ENCODE results near the gene C1QTNF12.

DNA sequence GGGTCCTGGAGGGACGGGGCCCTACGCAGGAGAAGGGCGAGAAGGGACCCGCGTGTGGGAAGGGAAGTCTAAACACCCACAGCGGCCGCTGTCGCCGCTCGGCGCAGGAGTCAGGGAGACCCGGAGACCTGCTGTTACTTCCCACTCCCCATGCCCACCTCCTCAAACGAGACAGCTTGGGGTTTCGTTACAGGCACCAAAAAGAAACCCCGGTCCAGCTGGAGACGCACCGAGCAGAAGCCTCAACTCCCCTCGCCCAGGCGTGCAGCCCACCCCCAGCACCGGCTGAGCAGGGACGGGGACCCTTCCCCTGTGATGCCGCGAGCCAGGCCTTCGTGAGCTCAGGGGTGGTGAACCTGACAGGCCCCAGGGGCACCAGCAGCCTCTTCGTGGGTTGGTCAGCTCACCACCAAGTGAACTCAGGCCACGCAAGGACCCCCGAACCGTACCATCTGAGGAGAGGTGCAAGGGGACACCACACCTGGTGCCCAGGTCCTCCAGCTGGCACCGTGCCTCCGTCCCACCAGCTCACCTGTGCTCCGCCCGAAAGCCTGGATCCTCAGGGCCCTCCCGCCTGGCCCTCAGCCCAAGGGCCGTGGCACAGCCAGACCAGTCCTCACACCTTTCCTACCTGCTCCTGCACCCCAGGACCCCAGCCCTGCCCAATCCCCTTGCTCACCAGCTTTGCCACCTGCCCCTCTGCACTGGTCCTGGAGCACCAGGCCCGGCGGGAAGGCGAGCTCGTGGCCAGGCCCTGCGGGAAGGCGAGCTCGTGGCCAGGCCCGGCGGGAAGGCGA lies 19.8 kb downstream of the C1QTNF12 start:
- TF ChIP-seq, protein P1, sequence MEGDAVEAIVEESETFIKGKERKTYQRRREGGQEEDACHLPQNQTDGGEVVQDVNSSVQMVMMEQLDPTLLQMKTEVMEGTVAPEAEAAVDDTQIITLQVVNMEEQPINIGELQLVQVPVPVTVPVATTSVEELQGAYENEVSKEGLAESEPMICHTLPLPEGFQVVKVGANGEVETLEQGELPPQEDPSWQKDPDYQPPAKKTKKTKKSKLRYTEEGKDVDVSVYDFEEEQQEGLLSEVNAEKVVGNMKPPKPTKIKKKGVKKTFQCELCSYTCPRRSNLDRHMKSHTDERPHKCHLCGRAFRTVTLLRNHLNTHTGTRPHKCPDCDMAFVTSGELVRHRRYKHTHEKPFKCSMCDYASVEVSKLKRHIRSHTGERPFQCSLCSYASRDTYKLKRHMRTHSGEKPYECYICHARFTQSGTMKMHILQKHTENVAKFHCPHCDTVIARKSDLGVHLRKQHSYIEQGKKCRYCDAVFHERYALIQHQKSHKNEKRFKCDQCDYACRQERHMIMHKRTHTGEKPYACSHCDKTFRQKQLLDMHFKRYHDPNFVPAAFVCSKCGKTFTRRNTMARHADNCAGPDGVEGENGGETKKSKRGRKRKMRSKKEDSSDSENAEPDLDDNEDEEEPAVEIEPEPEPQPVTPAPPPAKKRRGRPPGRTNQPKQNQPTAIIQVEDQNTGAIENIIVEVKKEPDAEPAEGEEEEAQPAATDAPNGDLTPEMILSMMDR (IDR thresholded peaks at IDR 0.05; ENCODE audit: insufficient read depth, low read length, poor library complexity, severe bottlenecking), result no peak
- TF ChIP-seq EZH2phosphoT487 (conservative IDR thresholded peaks at IDR 0.05; ENCODE audit: low read length), result no peak
